ENCODE measurements around the gene GPBAR1. TPM values are rescaled to one million over a fixed set of nuclear protein-coding genes. Genes with fewer than 3 reads are reported as not detected.

GPBAR1 gene
- total and polyA plus RNA-seq, 9 of the 15 experiments (the other 6 are each of a cell fraction or from before 2014, with no cell fraction given): not detected

- TF ChIP-seq RAD21 (CRISPR knock-in tag; conservative IDR thresholded peaks at IDR 0.05 in 1 of 2, IDR thresholded peaks at IDR 0.05 in 1 of 2) (peak; percentile 32 to 47), POLR2A (conservative IDR thresholded peaks at IDR 0.05) (peak; percentile 51), RCOR1 (IDR thresholded peaks at IDR 0.05; ENCODE audit: borderline replicate concordance in 1 of 2, low read depth in 2 of 2, low read length in 2 of 2) (peak in 1 of 2 experiments; percentile 66; a peak in 1 of 4 replicates), CBX1 (IDR thresholded peaks at IDR 0.05; ENCODE audit: low read depth) (peak; percentile 55; the same call in 1 of the 2 replicates), PHF8 (IDR thresholded peaks at IDR 0.05; ENCODE audit: borderline replicate concordance, low read length) (peak; percentile 48; the same call in 1 of the 2 replicates), SIN3A (IDR thresholded peaks at IDR 0.05; ENCODE audit: borderline replicate concordance in 2 of 2, control insufficient read depth in 1 of 2, low read depth in 2 of 2, low read length in 2 of 2) (peak in 1 of 2 experiments; percentile 76; a peak in 2 of 4 replicates), TAF1 (IDR thresholded peaks at IDR 0.05; ENCODE audit: control insufficient read depth, extremely low read depth, insufficient read depth, low read length, severe bottlenecking) (peak; percentile 63), HMGN3 (IDR thresholded peaks at IDR 0.05; ENCODE audit: borderline replicate concordance, extremely low read depth, insufficient read length, low read depth, low read length) (peak; percentile 75), E2F6 (IDR thresholded peaks at IDR 0.05; ENCODE audit: borderline replicate concordance in 1 of 2, extremely low read depth in 1 of 2, insufficient read depth in 1 of 2, insufficient read length in 1 of 2, low read depth in 1 of 2, low read length in 1 of 2, poor library complexity in 1 of 2, severe bottlenecking in 1 of 2) (peak; percentile 78 to 95), RBM17 (IDR thresholded peaks at IDR 0.05; ENCODE audit: borderline replicate concordance, low read depth, low read length) (no peak), ZBTB7A (IDR thresholded peaks at IDR 0.05; ENCODE audit: borderline replicate concordance, control insufficient read depth, low read depth, low read length) (peak; percentile 91; the same call in 1 of the 2 replicates), CEBPG (CRISPR knock-in tag; IDR thresholded peaks at IDR 0.05) (peak; percentile 31; the same call in 1 of the 2 replicates), CEBPG (tag; conservative IDR thresholded peaks at IDR 0.05 in 1 of 2, IDR thresholded peaks at IDR 0.05 in 1 of 2) (peak in 1 of 2 experiments; percentile 52; a peak in 2 of 4 replicates), ZNF407 (IDR thresholded peaks at IDR 0.05; ENCODE audit: low read depth) (no peak)
Measured at GRCh38 chr2:218292048-218293014, 31.5 kb downstream of the GPBAR1 start, which contains the start of gene TMBIM1 (continued).

Data from K562 (cell line).